Measurements from ENCODE around the gene HABP4.

HABP4 gene

DNA sequence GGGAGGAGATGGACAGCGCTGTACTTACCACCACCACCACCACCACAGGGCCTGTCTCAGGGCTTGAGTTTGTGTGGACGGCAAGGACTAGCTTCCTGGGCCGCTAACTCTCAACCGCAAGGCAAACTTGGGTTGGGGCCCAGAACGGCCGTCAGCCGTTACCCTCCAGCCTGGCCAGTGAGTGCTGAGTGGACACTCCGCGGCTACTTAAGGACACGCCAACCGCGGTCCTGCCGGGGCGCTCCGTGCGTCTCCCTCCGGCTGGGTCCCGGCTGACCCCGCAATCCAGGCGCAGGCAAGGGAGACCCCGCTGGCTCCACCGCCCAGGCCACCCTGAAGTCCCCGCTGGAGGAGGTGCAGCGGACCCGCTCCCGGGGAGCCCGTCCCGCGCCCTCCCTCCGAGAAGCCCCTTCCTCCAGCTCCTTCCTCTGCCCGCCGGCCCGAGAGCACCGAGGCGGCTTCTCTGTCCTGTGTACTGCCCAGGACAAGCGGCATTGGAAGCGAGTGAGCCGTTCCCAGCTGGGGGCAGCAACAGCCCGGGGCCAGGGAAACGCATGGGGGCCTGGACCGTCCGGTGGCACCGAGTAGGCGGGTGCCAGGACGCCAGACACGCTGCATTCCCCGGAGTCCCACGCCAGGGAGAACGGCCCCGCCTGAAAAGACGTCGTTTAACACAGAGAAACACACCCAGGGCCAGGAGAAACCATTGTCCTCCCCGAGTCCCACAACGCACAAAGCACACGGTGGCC is 46.6 kb downstream of the HABP4 start:
- H3K4me3 ChIP-seq (ENCODE audit: low read depth, low read length) = no peak overlapping the region
- no peak for TF ChIP-seq CTCF (IDR thresholded peaks at IDR 0.05; ENCODE audit: borderline replicate concordance, insufficient read depth, low read depth, low read length)

- no peak overlapping the region for H3K4me3 ChIP-seq (ENCODE audit: low read depth, low read length)
- no peak for TF ChIP-seq CTCF (IDR thresholded peaks at IDR 0.05; ENCODE audit: borderline replicate concordance, insufficient read depth, low read depth, low read length)
Observed at GRCh38 chr9:96497117-96497399, 47.1 kb downstream of the HABP4 start.

DNA sequence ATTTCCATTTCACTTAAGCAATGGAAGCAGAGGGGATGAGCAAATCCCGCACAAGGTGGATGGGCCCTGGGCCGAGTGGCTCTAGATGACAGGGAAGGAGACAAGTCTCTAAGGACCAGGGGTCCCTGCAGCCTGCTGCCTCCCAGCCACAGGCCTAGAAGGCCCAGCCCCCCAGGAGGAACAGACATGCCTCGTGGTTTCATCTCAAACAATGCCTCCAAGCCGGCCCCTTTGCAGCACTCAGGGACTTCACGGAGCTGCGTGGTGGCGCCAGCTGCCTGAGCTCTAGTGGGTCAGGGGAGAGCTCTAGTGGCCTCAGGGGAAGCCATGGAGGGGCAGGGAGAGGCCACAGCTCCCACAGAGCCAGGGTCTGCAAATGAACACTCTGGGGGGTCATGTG is 48.8 kb downstream of the HABP4 start:
- H3K4me3 ChIP-seq (ENCODE audit: low read depth, low read length) = no peak overlapping the region
- TF ChIP-seq CTCF (IDR thresholded peaks at IDR 0.05; ENCODE audit: borderline replicate concordance, insufficient read depth, low read depth, low read length) = no peak

DNA sequence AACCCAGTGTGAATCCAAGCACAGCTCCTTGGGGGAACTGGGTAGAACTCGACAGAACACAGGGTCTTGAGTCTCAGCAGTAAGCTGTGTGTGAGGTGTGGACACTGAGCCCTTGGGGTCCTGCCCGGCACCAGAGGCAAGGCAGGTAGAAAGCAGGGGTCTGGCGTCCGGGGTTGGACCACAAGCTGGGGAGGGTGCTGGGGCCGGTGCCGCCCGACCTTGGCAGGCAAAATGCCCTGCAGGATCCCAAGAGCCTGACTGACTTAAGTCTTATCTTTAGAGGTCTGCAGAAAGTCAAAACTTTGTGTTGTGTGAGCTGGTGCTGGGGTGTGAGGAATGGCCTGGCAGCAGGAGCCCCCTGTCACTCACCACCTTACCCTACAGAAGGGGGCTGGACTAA is 49.3 kb downstream of the HABP4 start:
- no peak overlapping the region for H3K4me3 ChIP-seq (ENCODE audit: low read depth, low read length)
- no peak for TF ChIP-seq CTCF (IDR thresholded peaks at IDR 0.05; ENCODE audit: borderline replicate concordance, insufficient read depth, low read depth, low read length)

DNA sequence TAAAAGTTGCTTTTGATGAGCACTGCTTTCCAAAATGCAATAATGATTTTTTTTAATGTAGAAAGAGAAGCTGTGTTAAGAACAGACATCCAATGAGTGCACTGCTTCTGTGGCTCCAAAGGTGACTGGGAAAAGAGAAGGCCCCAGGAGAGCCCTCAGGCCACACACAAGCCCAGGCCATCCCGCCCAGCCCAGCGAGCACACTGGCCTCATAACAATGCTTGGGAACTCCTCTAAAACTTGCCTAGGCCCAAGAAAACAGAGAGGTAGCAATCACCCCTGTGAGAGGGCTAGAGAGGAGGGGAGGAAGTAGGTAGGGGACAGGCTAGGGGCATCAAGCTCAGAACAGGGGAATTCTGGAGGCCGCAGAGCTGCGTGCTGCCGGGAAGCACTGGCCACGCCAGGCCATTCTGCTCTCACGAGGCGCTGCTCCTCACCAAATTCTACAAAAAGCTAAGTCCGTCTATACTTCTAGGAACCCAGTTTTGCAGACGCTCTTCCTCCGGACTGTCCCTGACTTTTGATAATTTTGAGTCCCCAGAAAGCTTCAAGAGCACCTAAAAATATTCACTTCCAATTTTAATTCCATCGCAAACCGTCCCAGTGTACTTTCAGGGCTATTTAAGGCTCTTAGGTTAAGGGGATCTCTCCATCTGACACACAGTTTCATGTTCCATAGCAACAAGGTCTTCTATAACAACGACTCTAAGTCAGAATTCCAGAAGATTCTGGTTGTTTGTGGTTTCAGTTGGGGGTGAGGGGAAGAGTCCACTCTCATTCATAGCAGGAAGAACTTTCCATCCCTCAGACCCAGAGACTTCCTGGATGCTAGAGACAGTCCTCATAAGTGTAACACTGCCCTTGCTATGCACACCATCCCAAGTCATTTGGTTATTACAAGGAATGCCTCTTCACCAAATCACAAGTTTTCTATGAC is 51.0 kb downstream of the HABP4 start:
- TF ChIP-seq CTCF (IDR thresholded peaks at IDR 0.05; ENCODE audit: borderline replicate concordance, insufficient read depth, low read depth, low read length) = no peak
- no peak overlapping the region for H3K4me3 ChIP-seq (ENCODE audit: low read depth, low read length)

- no peak overlapping the region for H3K4me3 ChIP-seq (ENCODE audit: low read depth, low read length)
- TF ChIP-seq CTCF (IDR thresholded peaks at IDR 0.05; ENCODE audit: borderline replicate concordance, insufficient read depth, low read depth, low read length) = no peak
Observed at GRCh38 chr9:96501633-96502538, 51.9 kb downstream of the HABP4 start.

Measured in GM12875 (cell line).